ENCODE results near the gene HMCN2.
"Not testable (repeated sequence)": the region's sequence is repeated elsewhere in the genome, so short reads cannot be mapped to it uniquely, and the experiment has no call there.

The HMCN2 gene

GRCh38 chr9:130267930-130268329, 2.4 kb downstream of the HMCN2 start:
- Histone ChIP-seq H3K27ac (ENCODE audit: low read depth, low read length) (no peak overlapping the region), H3K9me3 (ENCODE audit: control insufficient read depth, insufficient read depth, low read depth, low read length) (no peaks in the 10 kb centered on the region), H3K27me3 (ENCODE audit: control insufficient read depth, insufficient read depth, low read length) (peaks cover 54% of the 10 kb centered on the region), H3K4me3 (ENCODE audit: low read depth, low read length) (no peak overlapping the region), H3K36me3 (ENCODE audit: control insufficient read depth, insufficient read depth, low read length) (no peaks in the 10 kb centered on the region), H3K4me1 (ENCODE audit: control insufficient read depth, insufficient read depth, low read length) (peaks cover 4% of the 10 kb centered on the region), H3K9ac (ENCODE audit: low read length) (no peak overlapping the region)

GRCh38 chr9:130268521-130269211, 3.1 kb downstream of the HMCN2 start:
- H3K27ac ChIP-seq (ENCODE audit: low read depth, low read length): no peak overlapping the region

GRCh38 chr9:130271473-130271872, 5.9 kb downstream of the HMCN2 start:
- H3K36me3 ChIP-seq (ENCODE audit: control insufficient read depth, insufficient read depth, low read length): no peaks in the 10 kb centered on the region

More at GRCh38 chr9:130268521-130269211, 3.1 kb downstream of the HMCN2 start:
- H3K4me3 ChIP-seq (ENCODE audit: low read depth, low read length): no peak overlapping the region
- H3K27me3 ChIP-seq (ENCODE audit: control insufficient read depth, insufficient read depth, low read length): peaks cover 50% of the 10 kb centered on the region
- peaks cover under 1% of the 10 kb centered on the region for H3K4me1 ChIP-seq (ENCODE audit: control insufficient read depth, insufficient read depth, low read length)
- H3K36me3 ChIP-seq (ENCODE audit: control insufficient read depth, insufficient read depth, low read length): no peaks in the 10 kb centered on the region
- no peaks in the 10 kb centered on the region for H3K9me3 ChIP-seq (ENCODE audit: control insufficient read depth, insufficient read depth, low read depth, low read length)
- H3K9ac ChIP-seq (ENCODE audit: low read length): no peak overlapping the region

GRCh38 chr9:130275156-130275555, 9.6 kb downstream of the HMCN2 start:
- Histone ChIP-seq H3K9me3 (ENCODE audit: control insufficient read depth, insufficient read depth, low read depth, low read length) (no peaks in the 10 kb centered on the region), H3K27ac (ENCODE audit: low read depth, low read length) (no peak overlapping the region), H3K4me3 (ENCODE audit: low read depth, low read length) (no peak overlapping the region), H3K4me1 (ENCODE audit: control insufficient read depth, insufficient read depth, low read length) (no peaks in the 10 kb centered on the region), H3K36me3 (ENCODE audit: control insufficient read depth, insufficient read depth, low read length) (no peaks in the 10 kb centered on the region), H3K9ac (ENCODE audit: low read length) (no peak overlapping the region), H3K27me3 (ENCODE audit: control insufficient read depth, insufficient read depth, low read length) (peaks cover 4% of the 10 kb centered on the region; the same call in 1 of the 2 replicates)

More at GRCh38 chr9:130271473-130271872, 5.9 kb downstream of the HMCN2 start:
- Histone ChIP-seq H3K27ac (ENCODE audit: low read depth, low read length) (no peak overlapping the region), H3K4me1 (ENCODE audit: control insufficient read depth, insufficient read depth, low read length) (no peaks in the 10 kb centered on the region; the same call in none of the 2 replicates), H3K27me3 (ENCODE audit: control insufficient read depth, insufficient read depth, low read length) (peaks cover 22% of the 10 kb centered on the region), H3K4me3 (ENCODE audit: low read depth, low read length) (no peak overlapping the region), H3K9ac (ENCODE audit: low read length) (no peak overlapping the region), H3K9me3 (ENCODE audit: control insufficient read depth, insufficient read depth, low read depth, low read length) (no peaks in the 10 kb centered on the region)

GRCh38 chr9:130276121-130276520, 10.6 kb downstream of the HMCN2 start:
- H3K9ac ChIP-seq (ENCODE audit: low read length): no peak overlapping the region
- H3K27ac ChIP-seq (ENCODE audit: low read depth, low read length): no peak overlapping the region
- peaks cover 4% of the 10 kb centered on the region; the same call in 1 of the 2 replicates for H3K27me3 ChIP-seq (ENCODE audit: control insufficient read depth, insufficient read depth, low read length)
- no peaks in the 10 kb centered on the region for H3K4me1 ChIP-seq (ENCODE audit: control insufficient read depth, insufficient read depth, low read length)
- no peaks in the 10 kb centered on the region for H3K36me3 ChIP-seq (ENCODE audit: control insufficient read depth, insufficient read depth, low read length)
- no peaks in the 10 kb centered on the region for H3K9me3 ChIP-seq (ENCODE audit: control insufficient read depth, insufficient read depth, low read depth, low read length)
- H3K4me3 ChIP-seq (ENCODE audit: low read depth, low read length): no peak overlapping the region

DNA sequence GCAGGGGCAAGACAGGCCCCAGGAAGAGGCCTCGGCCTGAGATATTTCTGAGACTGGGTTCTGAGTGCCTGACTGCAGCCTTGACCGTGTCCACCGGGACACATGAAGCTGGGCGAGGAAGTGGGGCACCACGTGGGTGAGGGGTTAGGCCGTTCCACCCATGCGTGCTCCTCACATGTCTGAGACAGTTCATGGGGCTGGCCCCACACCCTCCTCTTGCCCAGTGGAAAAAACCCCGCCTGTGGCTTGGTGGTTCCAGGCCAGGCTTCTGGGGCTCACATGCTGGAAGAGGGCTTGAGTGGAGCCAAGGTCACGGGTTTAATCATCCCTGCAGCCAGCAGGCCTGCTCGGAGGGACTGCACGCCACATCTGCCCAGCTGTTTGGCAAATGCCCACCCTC, 11.4 kb downstream of the HMCN2 start:
- Histone ChIP-seq H3K9me3 (ENCODE audit: control insufficient read depth, insufficient read depth, low read depth, low read length) (no peaks in the 10 kb centered on the region), H3K27ac (ENCODE audit: low read depth, low read length) (no peak overlapping the region), H3K4me1 (ENCODE audit: control insufficient read depth, insufficient read depth, low read length) (no peaks in the 10 kb centered on the region)

GRCh38 chr9:130277525-130277924, 12.0 kb downstream of the HMCN2 start:
- not testable (repeated sequence) for H3K9me3 ChIP-seq (ENCODE audit: control insufficient read depth, insufficient read depth, low read depth, low read length); H3K9ac ChIP-seq (ENCODE audit: low read length); H3K36me3 ChIP-seq (ENCODE audit: control insufficient read depth, insufficient read depth, low read length); H3K4me3 ChIP-seq (ENCODE audit: low read depth, low read length); H3K27ac ChIP-seq (ENCODE audit: low read depth, low read length); H3K4me1 ChIP-seq (ENCODE audit: control insufficient read depth, insufficient read depth, low read length); H3K27me3 ChIP-seq (ENCODE audit: control insufficient read depth, insufficient read depth, low read length)

More for the DNA sequence above, 11.4 kb downstream of the HMCN2 start:
- H3K36me3 ChIP-seq (ENCODE audit: control insufficient read depth, insufficient read depth, low read length): no peaks in the 10 kb centered on the region
- H3K9ac ChIP-seq (ENCODE audit: low read length): no peak overlapping the region
- H3K27me3 ChIP-seq (ENCODE audit: control insufficient read depth, insufficient read depth, low read length): peaks cover 4% of the 10 kb centered on the region; the same call in 1 of the 2 replicates
- no peak overlapping the region for H3K4me3 ChIP-seq (ENCODE audit: low read depth, low read length)

- H3K9me3 ChIP-seq (ENCODE audit: control insufficient read depth, insufficient read depth, low read depth, low read length): no peaks in the 10 kb centered on the region
- H3K4me1 ChIP-seq (ENCODE audit: control insufficient read depth, insufficient read depth, low read length): peaks cover 2% of the 10 kb centered on the region; the same call in 1 of the 2 replicates
- H3K27me3 ChIP-seq (ENCODE audit: control insufficient read depth, insufficient read depth, low read length): no peaks in the 10 kb centered on the region
- no peak overlapping the region for H3K9ac ChIP-seq (ENCODE audit: low read length)
- H3K4me3 ChIP-seq (ENCODE audit: low read depth, low read length): no peak overlapping the region
- H3K36me3 ChIP-seq (ENCODE audit: control insufficient read depth, insufficient read depth, low read length): no peaks in the 10 kb centered on the region
- H3K27ac ChIP-seq (ENCODE audit: low read depth, low read length): no peak overlapping the region
Measured at GRCh38 chr9:130283539-130284248, 18.1 kb downstream of the HMCN2 start.

- H3K27ac ChIP-seq (ENCODE audit: low read depth, low read length): no peak overlapping the region
- H3K27me3 ChIP-seq (ENCODE audit: control insufficient read depth, insufficient read depth, low read length): no peaks in the 10 kb centered on the region
- peaks cover 7% of the 10 kb centered on the region for H3K4me1 ChIP-seq (ENCODE audit: control insufficient read depth, insufficient read depth, low read length)
- no peak overlapping the region for H3K4me3 ChIP-seq (ENCODE audit: low read depth, low read length)
- no peaks in the 10 kb centered on the region for H3K9me3 ChIP-seq (ENCODE audit: control insufficient read depth, insufficient read depth, low read depth, low read length)
- H3K9ac ChIP-seq (ENCODE audit: low read length): no peak overlapping the region
- no peaks in the 10 kb centered on the region for H3K36me3 ChIP-seq (ENCODE audit: control insufficient read depth, insufficient read depth, low read length)
Measured at GRCh38 chr9:130284249-130284625, 18.7 kb downstream of the HMCN2 start.

DNA sequence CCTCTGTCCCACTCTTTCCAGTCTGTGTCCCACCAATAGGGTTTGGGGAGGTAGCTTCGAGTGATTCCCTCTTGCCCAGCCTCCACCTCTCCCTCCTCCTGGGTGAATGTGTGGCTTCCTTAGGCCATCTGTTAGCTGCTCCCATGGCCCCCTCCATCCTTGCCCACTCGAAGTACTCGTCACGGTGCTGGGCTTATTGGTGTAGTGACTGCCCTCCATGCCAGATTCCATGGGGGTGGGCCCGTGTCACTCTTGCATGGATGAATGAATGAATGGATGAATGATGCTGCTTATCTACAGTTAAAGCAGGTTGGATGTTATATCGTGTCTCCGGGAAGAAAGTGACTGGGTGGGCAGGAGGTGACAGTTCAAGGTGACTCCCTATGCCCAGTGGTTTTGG, 19.1 kb downstream of the HMCN2 start:
- no peak overlapping the region for H3K4me3 ChIP-seq (ENCODE audit: low read depth, low read length)
- H3K27ac ChIP-seq (ENCODE audit: low read depth, low read length): no peak overlapping the region
- H3K9me3 ChIP-seq (ENCODE audit: control insufficient read depth, insufficient read depth, low read depth, low read length): no peaks in the 10 kb centered on the region
- no peaks in the 10 kb centered on the region for H3K36me3 ChIP-seq (ENCODE audit: control insufficient read depth, insufficient read depth, low read length)
- H3K4me1 ChIP-seq (ENCODE audit: control insufficient read depth, insufficient read depth, low read length): peaks cover 7% of the 10 kb centered on the region
- no peaks in the 10 kb centered on the region for H3K27me3 ChIP-seq (ENCODE audit: control insufficient read depth, insufficient read depth, low read length)
- H3K9ac ChIP-seq (ENCODE audit: low read length): no peak overlapping the region

- Histone ChIP-seq H3K27ac (ENCODE audit: low read depth, low read length) (no peak overlapping the region), H3K9me3 (ENCODE audit: control insufficient read depth, insufficient read depth, low read depth, low read length) (no peaks in the 10 kb centered on the region), H3K4me3 (ENCODE audit: low read depth, low read length) (no peak overlapping the region), H3K4me1 (ENCODE audit: control insufficient read depth, insufficient read depth, low read length) (peaks cover 7% of the 10 kb centered on the region), H3K36me3 (ENCODE audit: control insufficient read depth, insufficient read depth, low read length) (no peaks in the 10 kb centered on the region), H3K27me3 (ENCODE audit: control insufficient read depth, insufficient read depth, low read length) (no peaks in the 10 kb centered on the region), H3K9ac (ENCODE audit: low read length) (no peak overlapping the region)
Measured at GRCh38 chr9:130285271-130285670, 19.7 kb downstream of the HMCN2 start.

Data from HUES6 (cell line).